ENCODE results near the gene KRT13. TPM values are rescaled to one million over a fixed set of nuclear protein-coding genes. Genes with fewer than 3 reads are reported as not detected.

Gene KRT13
- total and polyA plus RNA-seq, 10 of the 15 experiments (the other 5 are each of a cell fraction or from before 2014, with no cell fraction given) = not detected

- H3K9ac ChIP-seq (ENCODE audit: control insufficient read depth, insufficient read depth, low read length) = no peak overlapping the region
- BruUV-seq (replicated peaks) = no TSS peak
- ChIA-PET RAD21 (ENCODE audit: unreplicated experiment) (no interaction called here), POLR2A (no interaction called here), CTCF (interaction anchor here (2.5 kb wide), 1 partner anchor 15 kb away, joined by 8 read pairs; no protein-coding TSS in a partner anchor), SMC1A (ENCODE audit: uncharacterized antibody, unreplicated experiment) (no interaction called here)
- H2AFZ ChIP-seq (ENCODE audit: control insufficient read depth, low read depth, low read length) = no peak overlapping the region
- no peak for DNase-seq (ENCODE audit: low read depth, low spot score)
- H3K9me3 ChIP-seq (replicated peaks; ENCODE audit: control insufficient read depth, insufficient read depth, low read length) = no peaks in the 10 kb centered on the region
- FAIRE-seq = no peak
- H3K27ac ChIP-seq (ENCODE audit: control insufficient read depth, insufficient read depth) = no peak overlapping the region
- no peaks in the 10 kb centered on the region for H3K79me2 ChIP-seq (ENCODE audit: control insufficient read depth, insufficient read depth, low read length)
- no peak overlapping the region for H3K4me3 ChIP-seq
- H3K36me3 ChIP-seq (ENCODE audit: control insufficient read depth in 2 of 2, insufficient read depth in 2 of 2, low read length in 1 of 2) = no peaks in the 10 kb centered on the region
- WGBS (ENCODE audit: insufficient coverage, insufficient replicate concordance, low lambda C conversion rate, missing lambda C conversion rate) = 24% methylated on average over 7 of the region's 7 CpGs
- H3K27me3 ChIP-seq (replicated peaks in 1 of 2; ENCODE audit: control insufficient read depth in 2 of 2, insufficient read depth in 2 of 2, low read length in 1 of 2) = peaks cover 12 to 13% of the 10 kb centered on the region in 2 experiments
- in situ Hi-C loops (cut with MboI) (no loop called here), intact Hi-C loops (cut with micrococcal nuclease; ENCODE audit: unreplicated experiment) (no loop called here)
- H4K20me1 ChIP-seq (ENCODE audit: control insufficient read depth, insufficient read depth) = no peaks in the 10 kb centered on the region
- no peak for TF ChIP-seq ZNF207 (IDR thresholded peaks at IDR 0.05; ENCODE audit: borderline replicate concordance)
- TF ChIP-seq GATAD2B (conservative IDR thresholded peaks at IDR 0.05; ENCODE audit: low read depth) = no peak
- TF ChIP-seq SIX5 (IDR thresholded peaks at IDR 0.05; ENCODE audit: low read depth, low read length, severe bottlenecking) = no peak
- TF ChIP-seq MYC (IDR thresholded peaks at IDR 0.05; ENCODE audit: insufficient read depth, insufficient read length, insufficient replicate concordance, low read length, severe bottlenecking) = no peak
- TF ChIP-seq MTA3 (IDR thresholded peaks at IDR 0.05; ENCODE audit: borderline replicate concordance, low read length) = no peak
- TF ChIP-seq CREM (IDR thresholded peaks at IDR 0.05; ENCODE audit: low read depth) = no peak
- no peak for TF ChIP-seq NR2C2 (IDR thresholded peaks at IDR 0.05; ENCODE audit: borderline replicate concordance, control insufficient read depth, insufficient read length, low read depth)
- TF ChIP-seq STAT1 (conservative IDR thresholded peaks at IDR 0.05) = no peak
- TF ChIP-seq POU2F2 (IDR thresholded peaks at IDR 0.05; ENCODE audit: borderline replicate concordance, low read depth, low read length) = no peak
- TF ChIP-seq MLLT1 (IDR thresholded peaks at IDR 0.05) = no peak
- no peak for TF ChIP-seq USF1 (IDR thresholded peaks at IDR 0.05; ENCODE audit: borderline replicate concordance, extremely low read length, insufficient read depth, low read depth, low read length)
- no peak for TF ChIP-seq ZZZ3 (IDR thresholded peaks at IDR 0.05; ENCODE audit: control insufficient read depth, insufficient read length, low read depth)
- TF ChIP-seq EZH2 (IDR thresholded peaks at IDR 0.05; ENCODE audit: borderline replicate concordance, control insufficient read depth, low read depth, low read length) = no peak
- no peak for TF ChIP-seq TBL1XR1 (IDR thresholded peaks at IDR 0.05; ENCODE audit: low read depth, low read length)
- no peak for TF ChIP-seq ATF3 (IDR thresholded peaks at IDR 0.05; ENCODE audit: borderline replicate concordance, extremely low read depth, low read depth, low read length)
- TF ChIP-seq NKRF (conservative IDR thresholded peaks at IDR 0.05) = no peak
- no peak for TF ChIP-seq GABPA (IDR thresholded peaks at IDR 0.05; ENCODE audit: low read depth)
- no peak for TF ChIP-seq KDM1A (IDR thresholded peaks at IDR 0.05; ENCODE audit: borderline replicate concordance)
- no peak for TF ChIP-seq CEBPB (IDR thresholded peaks at IDR 0.05; ENCODE audit: borderline replicate concordance in 1 of 2, low read depth in 2 of 2, low read length in 2 of 2)
- no peaks in the 10 kb centered on the region for H3K4me1 ChIP-seq (ENCODE audit: control insufficient read depth, insufficient read depth, low read length)
- no peak overlapping the region for H3K4me2 ChIP-seq (ENCODE audit: control insufficient read depth, insufficient read depth)
- ATAC-seq = no peak
Measured at GRCh38 chr17:41533613-41534012, 28.2 kb upstream of the KRT13 start.
